ENCODE measurements around the gene NAT10.

NAT10 gene

DNA sequence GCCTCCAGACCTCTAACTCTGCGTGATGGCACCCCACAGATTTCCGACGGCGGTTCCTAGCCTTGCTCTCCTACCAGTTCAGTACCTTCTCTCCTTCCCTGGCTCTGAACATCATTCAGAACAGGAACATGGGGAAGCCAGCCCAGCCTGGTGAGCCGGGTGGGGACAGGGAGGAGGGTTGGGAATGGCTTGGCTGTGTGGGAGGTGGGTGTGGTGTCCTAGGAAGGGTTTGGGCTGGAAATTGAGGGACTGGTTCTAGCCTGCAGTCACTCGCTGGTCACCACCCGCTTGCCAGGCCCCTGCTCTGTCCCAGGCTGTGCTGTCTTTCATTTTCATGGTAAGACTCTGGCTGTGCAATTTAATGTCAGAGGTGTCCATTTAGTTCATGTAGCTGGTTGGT, 33.9 kb downstream of the NAT10 start:
- no peak for DNase-seq (ENCODE audit: low read depth)
- H3K4me3 ChIP-seq (ENCODE audit: low read depth, low read length): no peak overlapping the region
- TF ChIP-seq, protein P1, sequence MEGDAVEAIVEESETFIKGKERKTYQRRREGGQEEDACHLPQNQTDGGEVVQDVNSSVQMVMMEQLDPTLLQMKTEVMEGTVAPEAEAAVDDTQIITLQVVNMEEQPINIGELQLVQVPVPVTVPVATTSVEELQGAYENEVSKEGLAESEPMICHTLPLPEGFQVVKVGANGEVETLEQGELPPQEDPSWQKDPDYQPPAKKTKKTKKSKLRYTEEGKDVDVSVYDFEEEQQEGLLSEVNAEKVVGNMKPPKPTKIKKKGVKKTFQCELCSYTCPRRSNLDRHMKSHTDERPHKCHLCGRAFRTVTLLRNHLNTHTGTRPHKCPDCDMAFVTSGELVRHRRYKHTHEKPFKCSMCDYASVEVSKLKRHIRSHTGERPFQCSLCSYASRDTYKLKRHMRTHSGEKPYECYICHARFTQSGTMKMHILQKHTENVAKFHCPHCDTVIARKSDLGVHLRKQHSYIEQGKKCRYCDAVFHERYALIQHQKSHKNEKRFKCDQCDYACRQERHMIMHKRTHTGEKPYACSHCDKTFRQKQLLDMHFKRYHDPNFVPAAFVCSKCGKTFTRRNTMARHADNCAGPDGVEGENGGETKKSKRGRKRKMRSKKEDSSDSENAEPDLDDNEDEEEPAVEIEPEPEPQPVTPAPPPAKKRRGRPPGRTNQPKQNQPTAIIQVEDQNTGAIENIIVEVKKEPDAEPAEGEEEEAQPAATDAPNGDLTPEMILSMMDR (conservative IDR thresholded peaks at IDR 0.05; ENCODE audit: low read depth, low read length): no peak

DNA sequence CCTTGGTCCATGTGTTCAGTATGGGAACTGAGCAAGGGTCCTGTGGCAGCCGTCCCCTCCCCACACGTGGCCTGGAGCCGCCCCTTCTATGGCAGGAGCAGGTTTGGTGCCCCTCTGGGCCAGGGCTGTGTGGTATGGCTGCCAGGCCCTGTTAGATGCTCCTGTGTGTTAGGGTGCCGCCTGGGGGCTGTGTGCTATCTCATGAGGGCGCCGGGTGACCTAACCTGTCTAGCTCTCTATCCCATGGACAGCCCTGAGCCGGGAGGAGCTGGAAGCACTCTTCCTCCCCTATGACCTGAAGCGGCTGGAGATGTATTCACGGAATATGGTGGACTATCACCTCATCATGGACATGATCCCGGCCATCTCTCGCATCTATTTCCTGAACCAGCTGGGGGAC, 34.7 kb downstream of the NAT10 start:
- no peak for DNase-seq (ENCODE audit: low read depth)
- TF ChIP-seq, protein P1 (conservative IDR thresholded peaks at IDR 0.05; ENCODE audit: low read depth, low read length): no peak
- H3K4me3 ChIP-seq (ENCODE audit: low read depth, low read length): no peak overlapping the region

DNA sequence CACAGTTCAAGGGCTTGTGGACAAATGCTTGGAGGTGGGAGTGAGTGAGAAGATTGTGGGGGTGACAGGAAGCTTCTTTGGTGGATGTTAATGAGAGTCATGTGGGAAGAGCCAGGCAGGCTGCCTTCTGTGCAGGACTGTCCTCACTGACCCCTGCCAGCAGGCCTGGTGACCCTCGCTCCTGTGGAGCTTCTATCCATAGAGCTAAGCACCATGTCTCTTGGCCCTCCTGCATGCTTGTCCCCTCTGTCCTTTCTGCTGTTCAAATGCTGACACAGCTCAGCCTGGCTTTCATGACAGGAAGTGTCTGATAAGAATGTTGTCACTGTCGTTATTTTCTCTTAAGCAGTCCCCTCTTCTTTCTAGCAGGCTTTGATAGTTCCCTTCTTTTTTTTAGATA, 37.6 kb downstream of the NAT10 start:
- no peak for DNase-seq (ENCODE audit: low read depth)
- no peak overlapping the region for H3K4me3 ChIP-seq (ENCODE audit: low read depth, low read length)
- TF ChIP-seq, protein P1 (conservative IDR thresholded peaks at IDR 0.05; ENCODE audit: low read depth, low read length): no peak

DNA sequence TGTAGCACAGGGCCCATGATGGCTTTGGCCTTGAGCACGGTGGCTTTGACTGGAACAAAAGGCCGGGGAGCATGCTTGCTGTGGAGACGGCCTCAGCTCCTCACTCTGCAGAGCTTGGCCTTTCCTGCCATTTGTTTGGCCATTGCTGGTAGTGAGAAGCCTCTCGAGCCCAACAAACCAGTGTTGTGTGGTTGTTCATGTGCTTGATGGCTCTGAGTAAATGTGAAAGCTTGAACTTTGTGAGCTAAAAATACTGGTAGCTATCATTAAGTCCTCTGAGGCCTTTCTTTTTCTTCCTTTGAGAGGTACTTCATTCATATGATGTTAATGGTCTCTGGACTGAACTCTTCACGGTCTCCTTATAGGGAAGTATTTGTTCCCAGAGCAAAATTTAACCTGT, 39.6 kb downstream of the NAT10 start:
- H3K4me3 ChIP-seq (ENCODE audit: low read depth, low read length): no peak overlapping the region
- no peak for DNase-seq (ENCODE audit: low read depth)
- TF ChIP-seq, protein P1 (conservative IDR thresholded peaks at IDR 0.05; ENCODE audit: low read depth, low read length): no peak

DNA sequence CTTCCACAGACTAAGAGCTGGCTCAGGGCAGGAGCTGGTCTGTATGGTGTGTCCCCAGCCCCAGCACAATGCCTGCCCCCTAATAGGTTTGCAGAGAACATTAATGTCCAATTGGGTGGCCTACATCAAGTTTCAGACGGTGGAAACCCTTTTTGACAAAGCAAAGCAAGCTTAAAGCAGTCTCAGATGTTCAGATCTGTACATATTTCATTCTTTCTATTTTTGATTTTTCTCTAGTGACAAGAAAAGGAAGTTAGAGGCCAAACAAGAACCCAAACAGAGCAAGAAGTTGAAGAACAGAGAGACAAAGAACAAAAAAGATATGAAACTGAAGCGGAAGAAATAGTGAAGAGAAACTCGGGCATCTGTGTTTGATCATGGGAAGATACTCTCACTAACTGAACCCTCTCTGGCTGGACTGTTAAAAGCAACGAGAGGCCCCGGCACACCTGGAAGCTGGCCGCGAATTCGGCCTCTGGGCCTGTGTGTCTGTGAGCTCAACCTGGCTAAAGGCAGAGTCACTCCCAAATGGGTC, 40.5 kb downstream of the NAT10 start:
- TF ChIP-seq, protein P1 (conservative IDR thresholded peaks at IDR 0.05; ENCODE audit: low read depth, low read length): no peak
- H3K4me3 ChIP-seq (ENCODE audit: low read depth, low read length): no peak overlapping the region
- DNase-seq (ENCODE audit: low read depth): no peak

DNA sequence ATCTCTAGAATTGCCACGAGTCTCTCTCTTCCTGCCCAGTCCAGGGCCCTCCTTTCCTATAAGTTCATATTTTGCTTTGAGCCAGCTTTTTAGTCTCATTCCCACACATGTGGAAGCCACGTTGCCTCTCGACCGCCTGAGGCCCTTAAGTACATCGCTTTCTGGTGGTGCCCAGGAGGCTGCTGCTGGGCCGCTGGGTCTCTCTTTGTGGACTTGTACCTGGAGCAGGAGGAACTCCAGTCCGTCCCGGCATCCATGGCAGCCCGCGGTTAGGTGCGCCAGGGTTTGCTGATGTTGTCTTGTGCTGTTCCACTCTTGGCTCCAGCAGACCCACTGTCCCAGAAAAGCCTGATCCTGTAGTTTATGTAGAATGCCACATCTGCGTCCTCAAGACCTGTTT, 41.0 kb downstream of the NAT10 start:
- TF ChIP-seq, protein P1 (conservative IDR thresholded peaks at IDR 0.05; ENCODE audit: low read depth, low read length): no peak
- no peak overlapping the region for H3K4me3 ChIP-seq (ENCODE audit: low read depth, low read length)
- no peak for DNase-seq (ENCODE audit: low read depth)

DNA sequence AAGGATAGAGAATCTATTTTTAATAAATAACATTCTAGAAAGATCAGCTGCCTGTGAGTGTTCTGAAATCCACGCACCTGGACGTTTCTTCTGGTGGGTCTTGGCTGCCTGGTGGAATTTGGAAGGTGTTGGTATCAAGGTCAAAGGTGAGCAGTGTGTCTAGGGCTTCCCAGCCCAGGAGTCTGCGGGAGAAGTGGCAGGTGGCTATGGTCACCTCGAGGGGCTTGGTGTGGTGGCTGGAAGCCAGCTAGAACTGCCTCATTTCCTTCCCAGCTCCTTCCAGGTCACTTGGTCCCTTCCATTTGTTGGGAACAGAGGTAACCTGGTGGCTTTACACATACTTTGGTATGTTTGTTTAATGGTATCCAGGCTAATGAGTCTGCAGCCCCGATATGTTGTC, 41.4 kb downstream of the NAT10 start:
- H3K4me3 ChIP-seq (ENCODE audit: low read depth, low read length): no peak overlapping the region
- TF ChIP-seq, protein P1 (conservative IDR thresholded peaks at IDR 0.05; ENCODE audit: low read depth, low read length): no peak
- DNase-seq (ENCODE audit: low read depth): no peak

Data from choroid plexus epithelial cell (primary cell).